CD4-positive, alpha-beta T cell (primary cell): ENCODE data around the gene TMEM150A. TPM values are rescaled to one million over a fixed set of nuclear protein-coding genes. Genes with fewer than 3 reads are reported as not detected.

Experiments used
- ATAC-seq: fragments of 200-7000 bp; cut with Tn5 transposase; one replicate; pipeline ENCODE4 v1.10.0; 2022; ENCODE audit warnings: mild to moderate bottlenecking; ENCODE audit not compliant: poor library complexity
- CTCF ChIA-PET: fragments of 350-600 bp; sonication (Branson Sonifier 250); formaldehyde crosslinking; loops from one replicate; lab custom pipeline; 2021; ENCODE audit warnings: antibody characterized with exemption, inconsistent platforms; lab: Charles Lee
- POLR2A ChIA-PET: fragments of 350-600 bp; sonication (Branson Sonifier 250); formaldehyde crosslinking; loops from one replicate; lab custom pipeline; 2021; ENCODE audit warnings: antibody characterized with exemption, inconsistent platforms; lab: Charles Lee
- DNase-seq, 14 experiments: peaks; one replicate each; pipeline ENCODE4 v3.0.0-alpha.2; 2013 to 2020; ENCODE audit warnings: mixed read lengths in 2 of 14
- H3K27ac ChIP-seq, 2 donors: one replicate each; pipeline versions ENCODE4 v1.5.1 to v1.7.0; 2013; ENCODE audit warnings: low read length in 2 of 2, low read depth in 1 of 2, mild to moderate bottlenecking in 1 of 2
- H3K27me3 ChIP-seq, 2 experiments: 1 replicate in 1 of 2; 2 replicates in 1 of 2; pipeline versions ENCODE4 v1.6.1 to v1.7.0; 2013; ENCODE audit warnings: low read length in 2 of 2, control low read depth in 1 of 2, mild to moderate bottlenecking in 1 of 2, moderate library complexity in 1 of 2; ENCODE audit not compliant: insufficient read depth in 2 of 2, control insufficient read depth in 1 of 2
- H3K36me3 ChIP-seq: one replicate; pipeline ENCODE4 v1.6.1; 2013; ENCODE audit warnings: low read length, control low read depth; ENCODE audit not compliant: insufficient read depth
- H3K4me1 ChIP-seq: one replicate; pipeline ENCODE4 v1.6.1; 2013; ENCODE audit warnings: low read length, control low read depth; ENCODE audit not compliant: insufficient read depth
- H3K4me3 ChIP-seq: one replicate; pipeline ENCODE4 v1.5.1; 2013; ENCODE audit warnings: mild to moderate bottlenecking, low read length, moderate library complexity
- H3K9me3 ChIP-seq, 2 experiments: 1 replicate in 1 of 2; 2 replicates in 1 of 2; pipeline versions ENCODE4 v1.6.1 to v1.7.0; 2013; ENCODE audit warnings: low read length in 2 of 2, mild to moderate bottlenecking in 2 of 2, control low read depth in 1 of 2, moderate library complexity in 1 of 2; ENCODE audit not compliant: control insufficient read depth in 1 of 2, insufficient read depth in 1 of 2
- H3K27ac Mint-ChIP-seq: one replicate; pipeline ENCODE4 v1.8.0; 2020; ENCODE audit warnings: mixed read lengths
- H3K27me3 Mint-ChIP-seq: one replicate; pipeline ENCODE4 v1.8.0; 2021; ENCODE audit warnings: mixed read lengths
- H3K36me3 Mint-ChIP-seq: one replicate; pipeline ENCODE4 v1.8.0; 2021; ENCODE audit warnings: low read depth, mixed read lengths
- H3K4me1 Mint-ChIP-seq: one replicate; pipeline ENCODE4 v1.8.0; 2021; ENCODE audit warnings: low read depth, mixed read lengths
- H3K4me3 Mint-ChIP-seq: one replicate; pipeline ENCODE4 v1.8.0; 2020; ENCODE audit warnings: mild to moderate bottlenecking, mixed read lengths
- H3K9me3 Mint-ChIP-seq: one replicate; pipeline ENCODE4 v1.8.0; 2020; ENCODE audit warnings: mixed read lengths
- intact Hi-C, 2 experiments: fragments of 100-400 bp; cut with DNase I in 1 of 2; cut with micrococcal nuclease in 1 of 2; formaldehyde crosslinking; loops; one replicate each; pipeline versions ENCODE4 v1.15.1 to v1.9.0; 2023 to 2025; cut with DNase I, micrococcal nuclease
- total RNA-seq, 174 experiments: library from RNA in 2 of 174; stranded (reverse) in 2 of 174; gene quantifications; one replicate each; pipeline ENCODE4 v1.2.3 and lab custom pipeline; 2021 to 2026
- TF ChIP-seq, protein P1 (sequence below): fragments of 200-600 bp; IDR thresholded peaks from one replicate; pipeline ENCODE4 v1.8.0; 2022; ENCODE audit warnings: antibody characterized with exemption, mild to moderate bottlenecking

The TMEM150A gene
- total RNA-seq, 2 experiments from 2014 or later, result 6.6 to 7.0 TPM

DNA sequence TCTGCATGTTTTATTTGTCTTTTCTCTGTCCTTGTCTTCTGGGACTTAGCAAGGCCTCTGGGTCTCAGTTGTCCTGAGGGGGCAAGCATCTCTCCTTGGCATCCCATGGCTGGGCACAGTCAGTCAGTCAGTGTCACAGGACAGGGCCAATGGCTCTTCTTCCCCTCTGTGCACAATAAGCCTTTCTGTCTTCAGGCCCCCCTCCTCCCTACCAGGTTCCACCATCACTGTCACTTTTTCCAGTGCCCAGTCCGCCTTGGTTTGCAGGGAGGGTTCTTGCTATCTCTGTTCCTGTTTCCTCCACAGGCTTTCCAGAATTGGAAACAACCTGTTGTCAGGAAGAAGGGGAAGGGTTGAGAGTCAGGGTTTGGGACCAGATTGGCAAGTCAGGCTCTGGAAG is 20.0 kb downstream of the TMEM150A start:
- intact Hi-C loops, result no loop called here
- ChIA-PET POLR2A (interaction anchor here (1.2 to 3.0 kb wide), 2 partner anchors 20 to 29 kb away, joined by 3 to 10 read pairs; partner anchors contain the start of genes C2orf68 and TMEM150A), CTCF (no interaction called here)
- H3K27ac Mint-ChIP-seq, result peak overlapping the region; percentile 91
- Histone ChIP-seq H3K36me3 (peaks cover 31% of the 10 kb centered on the region), H3K4me1 (peaks cover 66% of the 10 kb centered on the region), H3K27me3 (no peaks in the 10 kb centered on the region), H3K27ac (no peak overlapping the region), H3K9me3 (no peaks in the 10 kb centered on the region), H3K4me3 (no peak overlapping the region)
- DNase-seq, result no peak
- ATAC-seq, result no peak
- peaks cover 50% of the 10 kb centered on the region for H3K36me3 Mint-ChIP-seq
- TF ChIP-seq, protein P1, sequence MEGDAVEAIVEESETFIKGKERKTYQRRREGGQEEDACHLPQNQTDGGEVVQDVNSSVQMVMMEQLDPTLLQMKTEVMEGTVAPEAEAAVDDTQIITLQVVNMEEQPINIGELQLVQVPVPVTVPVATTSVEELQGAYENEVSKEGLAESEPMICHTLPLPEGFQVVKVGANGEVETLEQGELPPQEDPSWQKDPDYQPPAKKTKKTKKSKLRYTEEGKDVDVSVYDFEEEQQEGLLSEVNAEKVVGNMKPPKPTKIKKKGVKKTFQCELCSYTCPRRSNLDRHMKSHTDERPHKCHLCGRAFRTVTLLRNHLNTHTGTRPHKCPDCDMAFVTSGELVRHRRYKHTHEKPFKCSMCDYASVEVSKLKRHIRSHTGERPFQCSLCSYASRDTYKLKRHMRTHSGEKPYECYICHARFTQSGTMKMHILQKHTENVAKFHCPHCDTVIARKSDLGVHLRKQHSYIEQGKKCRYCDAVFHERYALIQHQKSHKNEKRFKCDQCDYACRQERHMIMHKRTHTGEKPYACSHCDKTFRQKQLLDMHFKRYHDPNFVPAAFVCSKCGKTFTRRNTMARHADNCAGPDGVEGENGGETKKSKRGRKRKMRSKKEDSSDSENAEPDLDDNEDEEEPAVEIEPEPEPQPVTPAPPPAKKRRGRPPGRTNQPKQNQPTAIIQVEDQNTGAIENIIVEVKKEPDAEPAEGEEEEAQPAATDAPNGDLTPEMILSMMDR, result no peak
- peaks cover 66% of the 10 kb centered on the region for H3K4me1 Mint-ChIP-seq
- H3K27me3 Mint-ChIP-seq, result no peaks in the 10 kb centered on the region
- H3K4me3 Mint-ChIP-seq, result peak overlapping the region; percentile 57
- H3K9me3 Mint-ChIP-seq, result no peaks in the 10 kb centered on the region

DNA sequence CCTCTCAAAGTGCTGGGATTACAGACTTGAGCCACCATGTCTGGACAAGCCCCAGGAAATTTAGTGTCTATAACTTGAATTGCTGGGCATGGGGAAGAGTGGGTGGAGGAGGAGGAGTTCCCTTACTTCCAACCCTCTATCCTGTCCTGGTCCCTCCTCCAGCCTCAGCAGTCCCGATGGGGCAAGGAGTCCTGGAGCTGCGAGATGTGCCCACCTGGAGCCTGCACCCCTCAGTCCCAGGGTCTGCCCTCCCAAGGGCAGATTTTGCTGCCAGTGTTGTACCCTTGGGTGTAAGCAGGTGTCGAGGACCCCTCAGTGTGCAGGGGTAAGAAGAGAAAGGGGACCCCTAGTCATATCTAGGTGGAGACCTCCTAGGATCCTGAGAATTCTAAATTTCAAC is 22.3 kb downstream of the TMEM150A start:
- Histone ChIP-seq H3K9me3 (no peaks in the 10 kb centered on the region), H3K4me1 (peaks cover 61% of the 10 kb centered on the region), H3K27ac (peak overlapping the region in 1 of 2 donors; percentile 3), H3K27me3 (no peaks in the 10 kb centered on the region), H3K4me3 (no peak overlapping the region), H3K36me3 (peaks cover 31% of the 10 kb centered on the region)
- CTCF ChIA-PET, result no interaction called here
- ATAC-seq (no peak), DNase-seq (no peak)
- Mint-ChIP-seq H3K27ac (peak overlapping the region; percentile 67), H3K36me3 (peaks cover 54% of the 10 kb centered on the region), H3K27me3 (no peaks in the 10 kb centered on the region), H3K4me1 (peaks cover 62% of the 10 kb centered on the region), H3K9me3 (no peaks in the 10 kb centered on the region), H3K4me3 (peak overlapping the region; percentile 93)
- intact Hi-C loops, result no loop called here
- POLR2A ChIA-PET, result interaction anchor here (1.0 to 4.5 kb wide), 4 partner anchors 15 to 35 kb away, joined by 5 to 19 read pairs (median 7); partner anchors contain the start of genes GGCX, RNF181 and USP39
- TF ChIP-seq, protein P1, result no peak

DNA sequence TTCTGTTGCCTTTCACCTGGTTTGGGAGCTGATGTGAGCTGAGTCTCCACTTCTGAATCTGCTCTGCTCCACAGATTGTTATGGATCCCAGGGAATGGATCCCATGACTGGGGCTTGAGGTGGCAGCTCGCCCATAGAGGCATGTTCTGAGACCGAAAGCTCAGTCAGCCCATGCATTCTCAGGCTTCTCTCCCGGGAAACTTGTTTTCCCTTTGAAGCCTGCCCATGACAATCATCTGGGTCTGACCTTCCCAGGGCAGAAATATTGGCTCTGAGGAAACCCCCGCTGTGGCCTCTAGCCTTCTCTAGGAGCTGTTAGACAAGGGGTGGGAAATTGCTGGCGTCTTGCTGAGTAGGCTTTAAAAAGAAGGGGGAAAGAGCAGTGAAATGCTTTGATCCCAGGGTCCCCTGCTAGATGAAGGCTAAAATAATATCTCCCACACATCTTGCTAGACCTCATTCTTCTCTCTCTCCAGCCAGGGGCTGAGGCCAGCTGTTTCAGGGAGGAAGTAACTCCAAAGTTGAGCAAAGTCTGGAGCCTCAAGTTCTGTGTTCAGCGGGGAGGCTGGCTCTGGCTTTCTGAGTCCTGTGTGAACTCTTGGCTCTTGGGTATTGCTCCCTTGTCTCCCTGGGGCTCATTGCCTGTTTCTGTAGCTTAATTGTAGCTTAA is 23.1 kb downstream of the TMEM150A start:
- ChIA-PET CTCF (no interaction called here), POLR2A (interaction anchor here (0.6 to 4.5 kb wide), 6 partner anchors 10 to 978 kb away, joined by 3 to 19 read pairs (median 4); partner anchors contain the start of genes GGCX, MAT2A, RNF181 and USP39)
- peaks cover 31% of the 10 kb centered on the region for H3K36me3 ChIP-seq
- Mint-ChIP-seq H3K27me3 (no peaks in the 10 kb centered on the region), H3K4me3 (peak overlapping the region; percentile 93), H3K36me3 (peaks cover 54% of the 10 kb centered on the region), H3K27ac (peak overlapping the region; percentile 94), H3K4me1 (peaks cover 55% of the 10 kb centered on the region), H3K9me3 (no peaks in the 10 kb centered on the region)
- no peak for DNase-seq
- TF ChIP-seq, protein P1, result no peak
- H3K9me3 ChIP-seq, result no peaks in the 10 kb centered on the region
- peaks cover 53% of the 10 kb centered on the region for H3K4me1 ChIP-seq
- ATAC-seq, result no peak
- no peaks in the 10 kb centered on the region for H3K27me3 ChIP-seq
- intact Hi-C loops, result no loop called here
- H3K27ac ChIP-seq, result peak overlapping the region in 1 of 2 donors; percentile 20
- H3K4me3 ChIP-seq, result peak overlapping the region; percentile 84
